GDM1 (cell line): ENCODE results near the gene MITD1.
"Not testable (repeated sequence)": the region's sequence is repeated elsewhere in the genome, so short reads cannot be mapped to it uniquely, and the experiment has no call there.

ENCODE experiments used
- DNase-seq: peaks from one replicate; lab custom pipeline; 2025; lab: John Stamatoyannopoulos, UW

The MITD1 gene

GRCh38 chr2:99154643-99155536, 26.0 kb downstream of the MITD1 start, which contains the start of the genes LIPT1 and TSGA10:
Gene LIPT1 (plus strand): TSS chr2:99154967. CDS start chr2:99161958, 6,991 bp downstream.
Gene TSGA10 (minus strand): TSS chr2:99154942. CDS start chr2:99109439, 45,503 bp downstream.
- DNase-seq, result peak; percentile 86

- no peak for DNase-seq
Measured at GRCh38 chr2:99153921-99154604, 26.8 kb downstream of the MITD1 start.

- DNase-seq, result no peak
Measured at GRCh38 chr2:99152199-99152895, 28.5 kb downstream of the MITD1 start.

GRCh38 chr2:99150706-99151105, 30.2 kb downstream of the MITD1 start:
- DNase-seq, result no peak

- DNase-seq, result peak; percentile 86
Measured at GRCh38 chr2:99141110-99142108, 39.4 kb downstream of the MITD1 start, which contains the start of gene C2orf15. Gene C2orf15 (plus strand): TSS chr2:99141707. CDS start chr2:99150559, 8,852 bp downstream.

GRCh38 chr2:99140860-99141109, 40.1 kb downstream of the MITD1 start:
- no peak for DNase-seq

GRCh38 chr2:99140056-99140859, 40.6 kb downstream of the MITD1 start:
- no peak for DNase-seq

GRCh38 chr2:99139003-99139402, 41.9 kb downstream of the MITD1 start:
- DNase-seq, result no peak

GRCh38 chr2:99135044-99135556, 45.8 kb downstream of the MITD1 start:
- DNase-seq, result not testable (repeated sequence)

- no peak for DNase-seq
Measured at GRCh38 chr2:99127981-99128380, 52.9 kb downstream of the MITD1 start.
